PC-3 (cell line): ENCODE results near the gene ERBB4. TPM values are rescaled to one million over a fixed set of nuclear protein-coding genes. Genes with fewer than 3 reads are reported as not detected.

ENCODE experiments used
- ATAC-seq: fragments of 200-7000 bp; cut with Tn5 transposase; 2 replicates; pipeline ENCODE4 v1.9.1; 2020; ENCODE audit warnings: mild to moderate bottlenecking, moderate library complexity
- BruUV-seq: library from RNA; stranded (reverse); fragments of 400-500 nt; replicated peaks from 2 replicates; lab custom pipeline; 2021; lab: Mats Ljungman, UMichigan
- CTCF ChIA-PET: fragments of 300-600 bp; sonication (Branson Sonifier 250); formaldehyde crosslinking; loops from one replicate; lab custom pipeline; 2022; ENCODE audit warnings: antibody characterized with exemption; lab: Charles Lee
- POLR2A ChIA-PET: fragments of 300-600 bp; sonication (Branson Sonifier 250); formaldehyde crosslinking; loops from one replicate; lab custom pipeline; 2022; ENCODE audit warnings: antibody characterized with exemption; ENCODE audit not compliant: unreplicated experiment; lab: Charles Lee
- DNase-seq: peaks from one replicate; pipeline ENCODE4 v3.0.0-alpha.2; 2015
- H2AFZ ChIP-seq: fragments of 300-600 bp; sonication (generic); 2 replicates; pipeline ENCODE4 v1.6.0; 2016; ENCODE audit warnings: antibody characterized with exemption, low read length
- H3F3A ChIP-seq: fragments of 300-600 bp; sonication (generic); one replicate; pipeline ENCODE4 v1.6.0; 2017; ENCODE audit warnings: antibody characterized with exemption, low read length, control low read depth, mild to moderate bottlenecking; ENCODE audit not compliant: unreplicated experiment
- H3K27ac ChIP-seq: fragments of 300-600 bp; sonication (generic); 2 replicates; pipeline ENCODE4 v1.5.1; 2016; ENCODE audit warnings: mild to moderate bottlenecking, low read length
- H3K27me3 ChIP-seq: fragments of 300-600 bp; sonication (generic); 2 replicates; pipeline ENCODE4 v1.6.1; 2016; ENCODE audit warnings: low read length, mixed read lengths
- H3K36me3 ChIP-seq: fragments of 300-600 bp; sonication (generic); 2 replicates; pipeline ENCODE4 v1.6.1; 2016; ENCODE audit warnings: low read depth, mixed run types, low read length, mixed read lengths
- H3K4me1 ChIP-seq: fragments of 300-600 bp; sonication (generic); 2 replicates; pipeline ENCODE4 v1.5.1; 2016; ENCODE audit warnings: low read length; ENCODE audit not compliant: insufficient read depth
- H3K4me2 ChIP-seq: fragments of 300-600 bp; sonication (generic); 2 replicates; pipeline ENCODE4 v1.6.0; 2016; ENCODE audit warnings: low read length
- H3K4me3 ChIP-seq: fragments of 300-600 bp; sonication (generic); 2 replicates; pipeline ENCODE4 v1.5.1; 2016; ENCODE audit warnings: mild to moderate bottlenecking, low read length, mixed read lengths
- H3K79me2 ChIP-seq: fragments of 300-600 bp; sonication (generic); 2 replicates; pipeline ENCODE4 v1.6.1; 2017; ENCODE audit warnings: low read length, mixed read lengths
- H3K9ac ChIP-seq: fragments of 300-600 bp; sonication (generic); 2 replicates; pipeline ENCODE4 v1.6.0; 2016; ENCODE audit warnings: mild to moderate bottlenecking, low read length
- H3K9me2 ChIP-seq: fragments of 300-600 bp; sonication (generic); replicated peaks from 2 replicates; pipeline ENCODE4 v1.6.1; 2016; ENCODE audit warnings: mixed run types, low read length, mixed read lengths
- H3K9me3 ChIP-seq: fragments of 300-600 bp; sonication (generic); 2 replicates; pipeline ENCODE4 v1.6.1; 2016; ENCODE audit warnings: low read length, mixed read lengths
- H4K20me1 ChIP-seq: fragments of 300-600 bp; sonication (generic); 2 replicates; pipeline ENCODE4 v1.6.1; 2016; ENCODE audit warnings: low read length, mixed read lengths
- EZH2 ChIP-seq: fragments of 300-600 bp; sonication (generic); IDR thresholded peaks from one replicate; pipeline ENCODE4 v1.6.1; 2017; ENCODE audit warnings: antibody characterized with exemption, mild to moderate bottlenecking, low read length; ENCODE audit not compliant: unreplicated experiment
- EZH2phosphoT487 ChIP-seq: fragments of 300-600 bp; sonication (generic); IDR thresholded peaks from 2 replicates; pipeline ENCODE4 v1.6.1; 2018; ENCODE audit warnings: mild to moderate bottlenecking, antibody characterized with exemption, low read length, borderline replicate concordance
- intact Hi-C: fragments of 100-400 bp; cut with micrococcal nuclease; formaldehyde crosslinking; loops from 2 replicates; pipeline ENCODE4 v1.9.0; 2023
- total RNA-seq: library from RNA; depleted of rRNA; stranded (reverse); fragments of >200 nt; gene quantifications from 2 replicates; pipeline ENCODE4 v1.2.3, GENCODE V29; 2014
- TF ChIP-seq, protein P1 (sequence below): fragments of 300-600 bp; sonication (generic); conservative IDR thresholded peaks from 2 replicates; pipeline ENCODE4 v1.5.1; 2017; ENCODE audit warnings: antibody characterized with exemption, low read depth, mild to moderate bottlenecking, low read length

The ERBB4 gene
- total RNA-seq, 1 experiment from 2014 or later: under 0.01 TPM

DNA sequence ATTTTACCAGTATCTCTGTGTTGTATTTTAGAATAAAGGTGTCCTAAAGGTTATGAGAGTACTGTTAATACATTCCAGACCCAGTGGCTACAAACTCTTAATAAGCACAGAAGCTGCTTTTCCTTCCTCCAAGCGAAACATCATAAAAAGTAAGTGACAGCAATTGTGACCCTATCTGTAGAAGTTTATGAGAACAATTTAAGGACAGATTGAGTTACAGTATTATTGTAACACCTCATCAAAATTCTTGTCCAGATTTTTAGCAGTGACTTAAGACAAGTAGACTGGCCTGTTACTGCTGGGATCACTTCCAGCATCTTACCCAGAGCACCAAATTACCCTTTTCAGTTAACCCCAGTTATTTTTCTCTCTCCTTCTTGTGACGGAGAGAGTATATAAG is 154.6 kb downstream of the ERBB4 start:
- Histone ChIP-seq H3K4me2 (no peak overlapping the region), H2AFZ (no peak overlapping the region), H3K36me3 (no peaks in the 10 kb centered on the region), H3K4me1 (no peaks in the 10 kb centered on the region), H3K4me3 (no peak overlapping the region), H4K20me1 (no peaks in the 10 kb centered on the region), H3F3A (no peaks in the 10 kb centered on the region), H3K9me3 (no peaks in the 10 kb centered on the region), H3K9ac (no peak overlapping the region), H3K27me3 (no peaks in the 10 kb centered on the region), H3K79me2 (no peaks in the 10 kb centered on the region), H3K27ac (no peak overlapping the region), H3K9me2 (no peaks in the 10 kb centered on the region)
- TF ChIP-seq, protein P1, sequence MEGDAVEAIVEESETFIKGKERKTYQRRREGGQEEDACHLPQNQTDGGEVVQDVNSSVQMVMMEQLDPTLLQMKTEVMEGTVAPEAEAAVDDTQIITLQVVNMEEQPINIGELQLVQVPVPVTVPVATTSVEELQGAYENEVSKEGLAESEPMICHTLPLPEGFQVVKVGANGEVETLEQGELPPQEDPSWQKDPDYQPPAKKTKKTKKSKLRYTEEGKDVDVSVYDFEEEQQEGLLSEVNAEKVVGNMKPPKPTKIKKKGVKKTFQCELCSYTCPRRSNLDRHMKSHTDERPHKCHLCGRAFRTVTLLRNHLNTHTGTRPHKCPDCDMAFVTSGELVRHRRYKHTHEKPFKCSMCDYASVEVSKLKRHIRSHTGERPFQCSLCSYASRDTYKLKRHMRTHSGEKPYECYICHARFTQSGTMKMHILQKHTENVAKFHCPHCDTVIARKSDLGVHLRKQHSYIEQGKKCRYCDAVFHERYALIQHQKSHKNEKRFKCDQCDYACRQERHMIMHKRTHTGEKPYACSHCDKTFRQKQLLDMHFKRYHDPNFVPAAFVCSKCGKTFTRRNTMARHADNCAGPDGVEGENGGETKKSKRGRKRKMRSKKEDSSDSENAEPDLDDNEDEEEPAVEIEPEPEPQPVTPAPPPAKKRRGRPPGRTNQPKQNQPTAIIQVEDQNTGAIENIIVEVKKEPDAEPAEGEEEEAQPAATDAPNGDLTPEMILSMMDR: no peak
- no peak for TF ChIP-seq EZH2phosphoT487
- no peak for TF ChIP-seq EZH2
- DNase-seq (no peak), ATAC-seq (no peak)
- intact Hi-C loops: no loop called here
- CTCF ChIA-PET: no interaction called here
- no TSS peak for BruUV-seq
- POLR2A ChIA-PET: no interaction called here

GRCh38 chr2:212381428-212382102 is 157.0 kb downstream of the ERBB4 start:
- DNase-seq (peak; percentile 17), ATAC-seq (no peak)
- no peaks in the 10 kb centered on the region for H3K27me3 ChIP-seq
- no peak overlapping the region for H3K4me2 ChIP-seq
- ChIA-PET POLR2A (no interaction called here), CTCF (no interaction called here)
- no peaks in the 10 kb centered on the region for H3F3A ChIP-seq
- H3K9me2 ChIP-seq: no peaks in the 10 kb centered on the region
- no peaks in the 10 kb centered on the region for H3K9me3 ChIP-seq
- TF ChIP-seq, protein P1: no peak
- TF ChIP-seq EZH2: no peak
- no peak for TF ChIP-seq EZH2phosphoT487
- H4K20me1 ChIP-seq: no peaks in the 10 kb centered on the region
- H3K4me1 ChIP-seq: no peaks in the 10 kb centered on the region
- H3K9ac ChIP-seq: no peak overlapping the region
- BruUV-seq: no TSS peak
- no peaks in the 10 kb centered on the region for H3K79me2 ChIP-seq
- intact Hi-C loops: no loop called here
- H3K27ac ChIP-seq: no peak overlapping the region
- H3K4me3 ChIP-seq: no peak overlapping the region
- no peak overlapping the region for H2AFZ ChIP-seq
- H3K36me3 ChIP-seq: no peaks in the 10 kb centered on the region

DNA sequence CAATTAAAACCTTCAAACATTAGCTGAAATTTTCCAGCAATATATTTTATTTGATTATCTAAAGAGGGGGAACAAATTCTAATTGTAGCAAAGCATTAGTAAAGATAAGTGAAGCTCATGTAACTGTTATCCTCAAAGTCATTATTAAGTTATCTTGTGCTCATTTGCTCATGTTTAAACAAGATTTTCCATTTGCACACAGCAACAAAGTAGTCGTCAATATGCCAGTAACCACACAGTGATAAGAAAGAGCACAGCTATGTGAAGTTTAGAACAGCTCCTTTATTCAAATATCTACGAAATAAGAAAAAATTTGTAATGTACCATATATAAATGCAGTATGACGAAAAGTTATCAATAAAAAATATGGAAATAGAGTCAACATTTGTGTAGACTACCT is 159.5 kb downstream of the ERBB4 start:
- no peaks in the 10 kb centered on the region for H3K79me2 ChIP-seq
- ChIA-PET CTCF (no interaction called here), POLR2A (no interaction called here)
- no TSS peak for BruUV-seq
- no peak overlapping the region for H3K9ac ChIP-seq
- H3K9me2 ChIP-seq: no peaks in the 10 kb centered on the region
- ATAC-seq (no peak), DNase-seq (no peak)
- intact Hi-C loops: no loop called here
- H4K20me1 ChIP-seq: no peaks in the 10 kb centered on the region
- no peaks in the 10 kb centered on the region for H3K9me3 ChIP-seq
- H3K27ac ChIP-seq: no peak overlapping the region
- H3K27me3 ChIP-seq: no peaks in the 10 kb centered on the region
- no peak overlapping the region for H3K4me2 ChIP-seq
- H2AFZ ChIP-seq: no peak overlapping the region
- TF ChIP-seq, protein P1: no peak
- TF ChIP-seq EZH2: no peak
- H3K4me1 ChIP-seq: no peaks in the 10 kb centered on the region
- no peaks in the 10 kb centered on the region for H3K36me3 ChIP-seq
- no peak overlapping the region for H3K4me3 ChIP-seq
- no peaks in the 10 kb centered on the region for H3F3A ChIP-seq
